Activated CD4-positive, alpha-beta T cell treated with anti-CD3 and anti-CD28 coated beads for 4 hours (primary cell): ENCODE results near the gene KRT3.
"Not testable (repeated sequence)": the region's sequence is repeated elsewhere in the genome, so short reads cannot be mapped to it uniquely, and the experiment has no call there.

Experiments used
- DNase-seq, 2 donors: peaks; one replicate each; pipeline ENCODE4 v3.0.0-alpha.2; 2020

KRT3 gene

GRCh38 chr12:52756281-52756960 is 39.5 kb downstream of the KRT3 start:
- no peak for DNase-seq

- no peak for DNase-seq
Measured at GRCh38 chr12:52755533-52755932, 40.4 kb downstream of the KRT3 start.

GRCh38 chr12:52754135-52754534 is 41.8 kb downstream of the KRT3 start:
- no peak for DNase-seq

GRCh38 chr12:52753283-52753682 is 42.6 kb downstream of the KRT3 start:
- no peak for DNase-seq

GRCh38 chr12:52752516-52752915 is 43.4 kb downstream of the KRT3 start:
- DNase-seq, result no peak

GRCh38 chr12:52751795-52752194 is 44.1 kb downstream of the KRT3 start:
- DNase-seq, result no peak

GRCh38 chr12:52750532-52750931 is 45.4 kb downstream of the KRT3 start:
- not testable (repeated sequence) for DNase-seq

GRCh38 chr12:52749827-52750226 is 46.1 kb downstream of the KRT3 start:
- DNase-seq, result no peak

- no peak for DNase-seq
Measured at GRCh38 chr12:52748578-52748977, 47.3 kb downstream of the KRT3 start.

GRCh38 chr12:52745554-52745953 is 50.4 kb downstream of the KRT3 start:
- no peak for DNase-seq

- DNase-seq, result no peak
Measured at GRCh38 chr12:52744493-52745156, 51.3 kb downstream of the KRT3 start.

- no peak for DNase-seq
Measured at GRCh38 chr12:52742822-52743457, 53.0 kb downstream of the KRT3 start.

- no peak for DNase-seq
Measured at GRCh38 chr12:52742196-52742580, 53.7 kb downstream of the KRT3 start.

GRCh38 chr12:52741375-52742195 is 54.3 kb downstream of the KRT3 start:
- peak; percentile 40 to 54 for DNase-seq

GRCh38 chr12:52740584-52740983 is 55.3 kb downstream of the KRT3 start:
- no peak for DNase-seq

- no peak for DNase-seq
Measured at GRCh38 chr12:52739963-52740362, 56.0 kb downstream of the KRT3 start.
